HCT116 (cell line): ENCODE data around the gene TMEM132C. TPM values are rescaled to one million over a fixed set of nuclear protein-coding genes. Genes with fewer than 3 reads are reported as not detected.

Experiments
- ATAC-seq: fragments of 200-7000 bp; cut with Tn5 transposase; 2 replicates; pipeline ENCODE4 v1.9.1; 2020; ENCODE audit warnings: mild to moderate bottlenecking, moderate library complexity
- BruUV-seq: library from RNA; stranded (reverse); fragments of 400-500 nt; replicated peaks from 2 replicates; lab custom pipeline; 2021; lab: Mats Ljungman, UMichigan
- CTCF ChIA-PET: fragments of 300-600 bp; sonication (Branson Sonifier 250); formaldehyde crosslinking; loops from one replicate; lab custom pipeline; 2021; ENCODE audit warnings: antibody characterized with exemption; lab: Charles Lee
- POLR2A ChIA-PET: fragments of 300-600, 350-600 bp; sonication (Branson Sonifier 250); formaldehyde crosslinking; loops from one replicate; lab custom pipeline; 2021; ENCODE audit warnings: antibody characterized with exemption; lab: Charles Lee
- RAD21 ChIA-PET, 2 experiments: fragments of 300-600 bp; sonication (Branson Sonifier 250); formaldehyde crosslinking; loops; one replicate each; lab custom pipeline; 2023; ENCODE audit warnings: low total read pairs in 2 of 2; ENCODE audit not compliant: uncharacterized antibody in 2 of 2, unreplicated experiment in 2 of 2, low non-redundant PET in 1 of 2; lab: Charles Lee
- DNase-seq: peaks from one replicate; pipeline ENCODE4 v3.0.0-alpha.2; 2010; ENCODE audit warnings: low read depth, low spot score
- H2AFZ ChIP-seq: fragments of 200-600 bp; shearing (Covaris generic), sonication (generic); 2 replicates; pipeline ENCODE4 v1.6.1; 2017; ENCODE audit warnings: low read depth, mixed run types, mixed read lengths, antibody characterized with exemption, low read length; ENCODE audit not compliant: poor library complexity, severe bottlenecking
- H3K27ac ChIP-seq: 2 replicates; pipeline ENCODE4 v1.5.1; 2012; ENCODE audit warnings: low read depth, low read length
- H3K27me3 ChIP-seq: fragments of 200-600 bp; sonication (generic); 2 replicates; pipeline ENCODE4 v1.6.1; 2016; ENCODE audit warnings: mixed run types, low read length, mixed read lengths; ENCODE audit not compliant: insufficient read depth
- H3K36me3 ChIP-seq, 2 experiments: fragments of 200-500 bp in 1 of 2; fragments of 200-600 bp in 1 of 2; sonication (Bioruptor generic) in 1 of 2; sonication (generic) in 1 of 2; 2 replicates each; pipeline versions ENCODE4 v1.5.1 to v1.6.1; 2014 to 2016; ENCODE audit warnings: low read length in 2 of 2, inconsistent platforms in 1 of 2, mixed read lengths in 1 of 2, mixed run types in 1 of 2; ENCODE audit not compliant: insufficient read depth in 2 of 2, control insufficient read depth in 1 of 2
- H3K4me1 ChIP-seq, 2 experiments: fragments of 200-600 bp in 1 of 2; sonication (generic) in 1 of 2; 2 replicates each; pipeline versions ENCODE4 v1.5.1 to v1.6.1; 2012 to 2017; ENCODE audit warnings: low read length in 2 of 2, inconsistent platforms in 1 of 2, mild to moderate bottlenecking in 1 of 2, mixed read lengths in 1 of 2, mixed run types in 1 of 2, moderate library complexity in 1 of 2; ENCODE audit not compliant: insufficient read depth in 2 of 2, control insufficient read depth in 1 of 2
- H3K4me2 ChIP-seq: fragments of 200-600 bp; sonication (generic); 2 replicates; pipeline ENCODE4 v1.6.1; 2017; ENCODE audit warnings: mixed run types, low read length, mixed read lengths
- H3K4me3 ChIP-seq, 2 experiments: fragments of 200-600 bp in 1 of 2; sonication (generic) in 1 of 2; replicated peaks in 1 of 2; 2 replicates each; pipeline ENCODE4 v1.5.1; 2011 to 2016; ENCODE audit warnings: low read length in 2 of 2, control low read depth in 1 of 2, low read depth in 1 of 2, mild to moderate bottlenecking in 1 of 2, mixed read lengths in 1 of 2, mixed run types in 1 of 2
- H3K79me2 ChIP-seq: fragments of 200-600 bp; sonication (generic); 2 replicates; pipeline ENCODE4 v1.6.1; 2017; ENCODE audit warnings: mild to moderate bottlenecking, mixed run types, low read length, moderate library complexity, mixed read lengths; ENCODE audit not compliant: insufficient read depth
- H3K9ac ChIP-seq: fragments of 200-600 bp; sonication (generic); 2 replicates; pipeline ENCODE4 v1.6.1; 2016; ENCODE audit warnings: low read length, mixed read lengths
- H3K9me2 ChIP-seq: fragments of 200-600 bp; sonication (generic), shearing (Covaris generic); 2 replicates; pipeline ENCODE4 v1.6.1; 2017; ENCODE audit warnings: mixed run types, mild to moderate bottlenecking, moderate library complexity; ENCODE audit not compliant: insufficient read depth
- H3K9me3 ChIP-seq, 2 experiments: fragments of 200-500 bp in 1 of 2; fragments of 200-600 bp in 1 of 2; sonication (Bioruptor generic) in 1 of 2; sonication (generic) in 1 of 2; 2 replicates each; pipeline ENCODE4 v1.6.1; 2014 to 2017; ENCODE audit warnings: low read length in 2 of 2, mixed read lengths in 2 of 2, inconsistent platforms in 1 of 2, low read depth in 1 of 2, mild to moderate bottlenecking in 1 of 2, mixed run types in 1 of 2, moderate library complexity in 1 of 2; ENCODE audit not compliant: control insufficient read depth in 1 of 2, insufficient read depth in 1 of 2
- H4K20me1 ChIP-seq: fragments of 200-600 bp; sonication (generic), shearing (Covaris generic); 2 replicates; pipeline ENCODE4 v1.6.1; 2017; ENCODE audit warnings: mixed run types, mild to moderate bottlenecking, moderate library complexity; ENCODE audit not compliant: insufficient read depth
- EZH2phosphoT487 ChIP-seq: fragments of 200-600 bp; IDR thresholded peaks from 2 replicates; pipeline ENCODE4 v1.6.1; 2018; ENCODE audit warnings: antibody characterized with exemption, borderline replicate concordance
- JUND ChIP-seq: IDR thresholded peaks from 2 replicates; pipeline ENCODE4 v1.6.1; 2012
- POLR2A ChIP-seq: IDR thresholded peaks from 2 replicates; pipeline ENCODE4 v1.7.0; 2011; ENCODE audit warnings: borderline replicate concordance; ENCODE audit not compliant: insufficient read depth, insufficient read length; ENCODE audit errors: extremely low read depth
- RAD21 ChIP-seq: IDR thresholded peaks from 2 replicates; pipeline ENCODE4 v1.6.1; 2012; ENCODE audit warnings: low read depth, mild to moderate bottlenecking
- SP1 ChIP-seq: IDR thresholded peaks from 2 replicates; pipeline ENCODE4 v1.6.1; 2012; ENCODE audit warnings: low read depth
- ZFX ChIP-seq: fragments of 450-650 bp; IDR thresholded peaks from 2 replicates; pipeline ENCODE4 v1.6.1; 2017
- intact Hi-C: fragments of 100-400 bp; cut with micrococcal nuclease; formaldehyde crosslinking; loops from 2 replicates; pipeline ENCODE4 v1.10.0; 2022
- total RNA-seq: library from RNA; stranded (reverse); gene quantifications from one replicate; pipeline ENCODE4 v1.2.1, GENCODE V29; 2021; ENCODE audit not compliant: unreplicated experiment
- TF ChIP-seq, protein P1 (sequence below): IDR thresholded peaks from 2 replicates; pipeline ENCODE4 v1.6.1; 2012; ENCODE audit warnings: low read depth
- TF ChIP-seq, protein P2 (sequence below): IDR thresholded peaks from 2 replicates; pipeline ENCODE4 v1.6.1; 2011; ENCODE audit warnings: mild to moderate bottlenecking, low read length, moderate library complexity; ENCODE audit not compliant: insufficient replicate concordance; ENCODE audit errors: extremely low read depth

Gene TMEM132C
- total RNA-seq, 1 experiment from 2014 or later, result not detected

DNA sequence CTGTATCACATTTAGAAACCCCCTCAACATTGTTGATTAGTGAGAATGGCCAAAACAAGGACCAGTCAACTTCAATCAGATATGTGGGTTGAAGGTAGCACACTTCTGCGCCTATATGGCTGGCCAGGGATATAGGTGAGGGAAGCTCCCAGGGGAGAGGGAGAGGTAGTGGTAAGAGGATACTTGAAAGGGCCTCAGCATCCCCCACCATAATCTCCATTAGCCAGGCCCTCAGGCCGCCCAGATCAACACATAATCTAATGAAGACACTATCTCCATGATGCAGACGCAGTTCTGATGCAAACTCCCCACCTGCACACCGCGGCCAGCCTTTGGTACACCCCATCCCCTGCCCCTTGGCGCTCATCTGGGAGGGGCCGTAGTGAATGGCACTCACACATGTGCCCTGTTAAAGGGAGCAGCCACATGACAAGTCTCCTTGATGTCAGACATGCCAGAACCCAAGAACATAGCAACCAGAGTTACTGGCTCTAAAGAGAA, 158.0 kb downstream of the TMEM132C start:
- H3K27ac ChIP-seq, result no peak overlapping the region
- no peak overlapping the region for H3K4me3 ChIP-seq
- intact Hi-C loops, result no loop called here
- ChIA-PET RAD21 (no interaction called here), CTCF (no interaction called here), POLR2A (no interaction called here)
- no peak overlapping the region for H3K9ac ChIP-seq
- H3K4me2 ChIP-seq, result no peak overlapping the region
- BruUV-seq, result no TSS peak
- TF ChIP-seq POLR2A (no peak), RAD21 (no peak), JUND (no peak), SP1 (no peak), EZH2phosphoT487 (no peak), ZFX (no peak)
- TF ChIP-seq, protein P1, sequence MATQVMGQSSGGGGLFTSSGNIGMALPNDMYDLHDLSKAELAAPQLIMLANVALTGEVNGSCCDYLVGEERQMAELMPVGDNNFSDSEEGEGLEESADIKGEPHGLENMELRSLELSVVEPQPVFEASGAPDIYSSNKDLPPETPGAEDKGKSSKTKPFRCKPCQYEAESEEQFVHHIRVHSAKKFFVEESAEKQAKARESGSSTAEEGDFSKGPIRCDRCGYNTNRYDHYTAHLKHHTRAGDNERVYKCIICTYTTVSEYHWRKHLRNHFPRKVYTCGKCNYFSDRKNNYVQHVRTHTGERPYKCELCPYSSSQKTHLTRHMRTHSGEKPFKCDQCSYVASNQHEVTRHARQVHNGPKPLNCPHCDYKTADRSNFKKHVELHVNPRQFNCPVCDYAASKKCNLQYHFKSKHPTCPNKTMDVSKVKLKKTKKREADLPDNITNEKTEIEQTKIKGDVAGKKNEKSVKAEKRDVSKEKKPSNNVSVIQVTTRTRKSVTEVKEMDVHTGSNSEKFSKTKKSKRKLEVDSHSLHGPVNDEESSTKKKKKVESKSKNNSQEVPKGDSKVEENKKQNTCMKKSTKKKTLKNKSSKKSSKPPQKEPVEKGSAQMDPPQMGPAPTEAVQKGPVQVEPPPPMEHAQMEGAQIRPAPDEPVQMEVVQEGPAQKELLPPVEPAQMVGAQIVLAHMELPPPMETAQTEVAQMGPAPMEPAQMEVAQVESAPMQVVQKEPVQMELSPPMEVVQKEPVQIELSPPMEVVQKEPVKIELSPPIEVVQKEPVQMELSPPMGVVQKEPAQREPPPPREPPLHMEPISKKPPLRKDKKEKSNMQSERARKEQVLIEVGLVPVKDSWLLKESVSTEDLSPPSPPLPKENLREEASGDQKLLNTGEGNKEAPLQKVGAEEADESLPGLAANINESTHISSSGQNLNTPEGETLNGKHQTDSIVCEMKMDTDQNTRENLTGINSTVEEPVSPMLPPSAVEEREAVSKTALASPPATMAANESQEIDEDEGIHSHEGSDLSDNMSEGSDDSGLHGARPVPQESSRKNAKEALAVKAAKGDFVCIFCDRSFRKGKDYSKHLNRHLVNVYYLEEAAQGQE, result no peak
- TF ChIP-seq, protein P2, sequence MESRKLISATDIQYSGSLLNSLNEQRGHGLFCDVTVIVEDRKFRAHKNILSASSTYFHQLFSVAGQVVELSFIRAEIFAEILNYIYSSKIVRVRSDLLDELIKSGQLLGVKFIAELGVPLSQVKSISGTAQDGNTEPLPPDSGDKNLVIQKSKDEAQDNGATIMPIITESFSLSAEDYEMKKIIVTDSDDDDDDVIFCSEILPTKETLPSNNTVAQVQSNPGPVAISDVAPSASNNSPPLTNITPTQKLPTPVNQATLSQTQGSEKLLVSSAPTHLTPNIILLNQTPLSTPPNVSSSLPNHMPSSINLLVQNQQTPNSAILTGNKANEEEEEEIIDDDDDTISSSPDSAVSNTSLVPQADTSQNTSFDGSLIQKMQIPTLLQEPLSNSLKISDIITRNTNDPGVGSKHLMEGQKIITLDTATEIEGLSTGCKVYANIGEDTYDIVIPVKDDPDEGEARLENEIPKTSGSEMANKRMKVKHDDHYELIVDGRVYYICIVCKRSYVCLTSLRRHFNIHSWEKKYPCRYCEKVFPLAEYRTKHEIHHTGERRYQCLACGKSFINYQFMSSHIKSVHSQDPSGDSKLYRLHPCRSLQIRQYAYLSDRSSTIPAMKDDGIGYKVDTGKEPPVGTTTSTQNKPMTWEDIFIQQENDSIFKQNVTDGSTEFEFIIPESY, result no peak
- H4K20me1 ChIP-seq, result no peaks in the 10 kb centered on the region
- no peaks in the 10 kb centered on the region for H3K4me1 ChIP-seq
- no peaks in the 10 kb centered on the region for H3K9me2 ChIP-seq
- no peaks in the 10 kb centered on the region for H3K36me3 ChIP-seq
- H2AFZ ChIP-seq, result no peak overlapping the region
- H3K27me3 ChIP-seq, result no peaks in the 10 kb centered on the region
- no peak for ATAC-seq
- no peak for DNase-seq
- no peaks in the 10 kb centered on the region for H3K79me2 ChIP-seq
- H3K9me3 ChIP-seq, result peaks cover 19 to 28% of the 10 kb centered on the region in 2 experiments; a peak in 2 of 4 replicates
